ENCODE results near the gene THBS2.
"Not testable (repeated sequence)": the region's sequence is repeated elsewhere in the genome, so short reads cannot be mapped to it uniquely, and the experiment has no call there.

Gene THBS2

DNA sequence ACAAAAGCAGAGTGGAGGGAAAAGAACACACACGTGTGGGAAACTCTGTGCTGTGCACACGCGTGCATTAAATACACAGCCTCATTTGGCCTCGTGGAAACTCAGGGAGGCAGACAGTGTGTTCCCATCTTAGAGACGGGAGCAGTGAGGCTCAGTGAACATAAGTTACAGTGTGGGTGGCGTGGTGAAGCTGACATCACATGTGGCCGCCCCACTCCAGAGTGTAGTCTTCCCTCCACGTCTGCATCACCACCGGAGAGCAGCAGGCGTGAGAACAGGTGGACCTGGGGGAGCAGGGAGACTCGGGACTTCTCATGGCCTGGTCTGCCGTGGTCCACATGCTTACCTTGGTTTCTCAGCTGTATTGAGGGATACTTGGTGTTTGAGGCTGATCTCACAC, 51.7 kb downstream of the THBS2 start:
- Histone ChIP-seq H4K20me1 (ENCODE audit: insufficient read depth) (no peaks in the 10 kb centered on the region), H3K27ac (no peak overlapping the region), H3K79me2 (ENCODE audit: insufficient read depth, low read depth) (no peaks in the 10 kb centered on the region), H3K27me3 (ENCODE audit: insufficient read depth, low read depth) (no peaks in the 10 kb centered on the region), H3K9ac (no peak overlapping the region), H2AFZ (ENCODE audit: low read depth) (no peak overlapping the region), H3K4me1 (ENCODE audit: low read depth, poor library complexity, severe bottlenecking) (no peaks in the 10 kb centered on the region), H3K36me3 (ENCODE audit: insufficient read depth) (no peaks in the 10 kb centered on the region), H3K4me3 (IDR thresholded peaks at IDR 0.05; ENCODE audit: insufficient read depth, low read depth, low read length) (no peak overlapping the region), H3K4me2 (no peak overlapping the region)
- TF ChIP-seq, protein P1, sequence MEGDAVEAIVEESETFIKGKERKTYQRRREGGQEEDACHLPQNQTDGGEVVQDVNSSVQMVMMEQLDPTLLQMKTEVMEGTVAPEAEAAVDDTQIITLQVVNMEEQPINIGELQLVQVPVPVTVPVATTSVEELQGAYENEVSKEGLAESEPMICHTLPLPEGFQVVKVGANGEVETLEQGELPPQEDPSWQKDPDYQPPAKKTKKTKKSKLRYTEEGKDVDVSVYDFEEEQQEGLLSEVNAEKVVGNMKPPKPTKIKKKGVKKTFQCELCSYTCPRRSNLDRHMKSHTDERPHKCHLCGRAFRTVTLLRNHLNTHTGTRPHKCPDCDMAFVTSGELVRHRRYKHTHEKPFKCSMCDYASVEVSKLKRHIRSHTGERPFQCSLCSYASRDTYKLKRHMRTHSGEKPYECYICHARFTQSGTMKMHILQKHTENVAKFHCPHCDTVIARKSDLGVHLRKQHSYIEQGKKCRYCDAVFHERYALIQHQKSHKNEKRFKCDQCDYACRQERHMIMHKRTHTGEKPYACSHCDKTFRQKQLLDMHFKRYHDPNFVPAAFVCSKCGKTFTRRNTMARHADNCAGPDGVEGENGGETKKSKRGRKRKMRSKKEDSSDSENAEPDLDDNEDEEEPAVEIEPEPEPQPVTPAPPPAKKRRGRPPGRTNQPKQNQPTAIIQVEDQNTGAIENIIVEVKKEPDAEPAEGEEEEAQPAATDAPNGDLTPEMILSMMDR (conservative IDR thresholded peaks at IDR 0.05; ENCODE audit: low read depth, low read length), result no peak

DNA sequence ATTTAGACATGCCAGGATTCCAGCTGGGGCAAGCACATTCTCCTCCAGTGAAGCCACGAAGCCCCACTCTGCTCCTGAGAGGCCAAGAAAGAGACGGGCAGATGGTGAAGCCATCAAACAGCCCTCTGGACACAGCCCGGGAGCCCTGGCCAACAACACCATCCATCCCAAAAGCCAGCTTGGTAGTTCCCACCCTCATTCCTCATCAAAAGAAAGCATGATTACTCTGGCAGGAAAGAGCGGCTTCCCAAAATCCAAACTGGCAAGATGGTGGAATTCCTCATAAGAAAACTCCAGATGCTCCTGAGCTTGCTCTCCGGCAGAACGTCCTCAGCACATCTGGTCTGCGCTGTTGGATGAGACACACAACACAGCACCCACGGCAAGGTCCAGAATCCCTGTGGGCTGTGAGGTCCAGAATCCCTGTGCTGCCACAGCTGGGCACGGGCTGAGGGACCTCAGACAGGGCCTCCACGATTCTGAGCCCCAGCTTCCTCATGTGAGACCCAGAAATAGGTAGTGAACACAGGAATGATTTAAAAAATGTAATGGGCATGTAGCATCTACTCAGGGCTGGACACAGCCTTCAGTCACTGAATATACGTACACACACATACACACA, 52.6 kb downstream of the THBS2 start:
- Histone ChIP-seq H3K27ac (no peak overlapping the region), H3K27me3 (ENCODE audit: insufficient read depth, low read depth) (no peaks in the 10 kb centered on the region), H3K4me1 (ENCODE audit: low read depth, poor library complexity, severe bottlenecking) (no peaks in the 10 kb centered on the region), H2AFZ (ENCODE audit: low read depth) (no peak overlapping the region), H3K4me3 (IDR thresholded peaks at IDR 0.05; ENCODE audit: insufficient read depth, low read depth, low read length) (no peak overlapping the region), H4K20me1 (ENCODE audit: insufficient read depth) (no peaks in the 10 kb centered on the region), H3K4me2 (no peak overlapping the region), H3K9ac (no peak overlapping the region), H3K79me2 (ENCODE audit: insufficient read depth, low read depth) (no peaks in the 10 kb centered on the region), H3K36me3 (ENCODE audit: insufficient read depth) (no peaks in the 10 kb centered on the region)
- TF ChIP-seq, protein P1 (conservative IDR thresholded peaks at IDR 0.05; ENCODE audit: low read depth, low read length), result no peak

DNA sequence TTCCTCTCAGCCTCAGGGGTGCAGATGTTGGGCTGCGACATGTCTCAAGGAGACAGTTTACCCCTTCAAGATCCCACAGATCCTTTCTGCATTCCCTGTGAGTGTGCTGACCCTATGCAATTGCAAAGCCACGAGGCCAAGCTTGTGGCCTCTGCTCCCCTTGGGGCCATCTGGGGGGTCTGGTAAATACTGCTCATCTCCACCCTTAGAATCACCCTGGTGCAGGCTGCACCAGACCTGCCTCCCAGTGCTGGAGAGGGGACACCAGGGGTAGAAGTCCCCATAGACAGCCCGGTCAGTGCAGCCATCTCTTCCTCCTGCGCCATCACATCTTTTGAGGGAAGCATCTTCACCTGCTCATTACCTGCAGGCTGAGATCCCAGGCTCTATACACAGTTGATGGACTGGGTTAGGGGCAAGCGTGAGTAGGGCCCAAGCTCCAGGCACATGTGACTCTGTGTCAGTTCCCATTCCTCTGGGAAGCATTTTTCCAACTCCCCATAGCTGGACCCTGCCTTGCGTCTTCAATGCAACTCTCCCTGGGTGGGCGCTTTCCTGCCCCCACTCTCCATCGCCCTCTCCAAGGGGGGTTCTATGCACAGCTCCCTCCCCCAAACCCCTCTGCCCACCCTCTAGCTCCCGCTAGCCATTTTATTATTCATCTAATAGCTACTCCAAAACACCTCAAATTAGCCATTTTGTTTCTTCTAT, 53.9 kb downstream of the THBS2 start:
- H2AFZ ChIP-seq (ENCODE audit: low read depth), result no peak overlapping the region
- TF ChIP-seq, protein P1 (conservative IDR thresholded peaks at IDR 0.05; ENCODE audit: low read depth, low read length), result no peak
- no peaks in the 10 kb centered on the region for H3K4me1 ChIP-seq (ENCODE audit: low read depth, poor library complexity, severe bottlenecking)
- H3K27me3 ChIP-seq (ENCODE audit: insufficient read depth, low read depth), result no peaks in the 10 kb centered on the region
- no peaks in the 10 kb centered on the region for H3K79me2 ChIP-seq (ENCODE audit: insufficient read depth, low read depth)
- H3K4me2 ChIP-seq, result no peak overlapping the region
- H3K4me3 ChIP-seq (IDR thresholded peaks at IDR 0.05; ENCODE audit: insufficient read depth, low read depth, low read length), result no peak overlapping the region
- H4K20me1 ChIP-seq (ENCODE audit: insufficient read depth), result no peaks in the 10 kb centered on the region
- H3K27ac ChIP-seq, result no peak overlapping the region
- H3K36me3 ChIP-seq (ENCODE audit: insufficient read depth), result no peaks in the 10 kb centered on the region
- no peak overlapping the region for H3K9ac ChIP-seq

DNA sequence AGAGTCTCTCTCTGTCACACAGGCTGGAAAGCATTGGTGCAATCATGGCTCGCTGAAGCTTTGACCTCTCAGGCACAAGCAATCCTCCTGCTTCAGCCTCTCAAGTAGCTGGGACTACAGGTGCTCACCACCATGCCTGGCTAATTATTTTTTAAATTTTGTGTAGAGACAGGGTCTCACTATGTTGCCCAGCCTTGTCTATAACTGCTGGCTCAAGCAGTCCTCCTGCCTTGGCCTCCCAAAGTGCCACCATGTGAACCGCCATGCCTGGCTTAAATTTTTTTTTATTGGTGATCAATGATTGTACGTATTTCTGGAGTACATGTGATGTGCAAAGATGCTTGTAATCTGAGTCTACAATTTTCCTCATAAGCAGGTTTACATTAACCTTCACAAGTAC, 54.8 kb downstream of the THBS2 start:
- Histone ChIP-seq H3K4me1 (ENCODE audit: low read depth, poor library complexity, severe bottlenecking) (no peaks in the 10 kb centered on the region), H3K36me3 (ENCODE audit: insufficient read depth) (no peaks in the 10 kb centered on the region), H3K4me3 (IDR thresholded peaks at IDR 0.05; ENCODE audit: insufficient read depth, low read depth, low read length) (no peak overlapping the region), H3K4me2 (no peak overlapping the region), H3K27ac (no peak overlapping the region), H4K20me1 (ENCODE audit: insufficient read depth) (no peaks in the 10 kb centered on the region), H3K27me3 (ENCODE audit: insufficient read depth, low read depth) (no peaks in the 10 kb centered on the region), H2AFZ (ENCODE audit: low read depth) (no peak overlapping the region), H3K9ac (no peak overlapping the region), H3K79me2 (ENCODE audit: insufficient read depth, low read depth) (no peaks in the 10 kb centered on the region)
- TF ChIP-seq, protein P1 (conservative IDR thresholded peaks at IDR 0.05; ENCODE audit: low read depth, low read length), result no peak

DNA sequence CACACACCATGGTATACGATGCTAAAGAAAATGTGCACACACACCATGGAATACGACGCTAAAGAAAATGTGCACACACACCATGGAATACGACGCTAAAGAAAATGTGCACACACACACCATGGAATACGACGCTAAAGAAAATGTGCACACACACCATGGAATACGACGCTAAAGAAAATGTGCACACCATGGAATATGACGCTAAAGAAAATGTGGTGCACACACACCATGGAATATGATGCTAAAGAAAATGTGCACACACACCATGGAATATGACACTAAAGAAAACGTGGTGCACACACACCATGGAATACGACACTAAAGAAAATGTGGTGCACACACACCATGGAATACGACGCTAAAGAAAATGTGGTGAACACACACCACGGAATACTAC, 55.7 kb downstream of the THBS2 start:
- H3K4me2 ChIP-seq; H4K20me1 ChIP-seq (ENCODE audit: insufficient read depth): not testable (repeated sequence)

DNA sequence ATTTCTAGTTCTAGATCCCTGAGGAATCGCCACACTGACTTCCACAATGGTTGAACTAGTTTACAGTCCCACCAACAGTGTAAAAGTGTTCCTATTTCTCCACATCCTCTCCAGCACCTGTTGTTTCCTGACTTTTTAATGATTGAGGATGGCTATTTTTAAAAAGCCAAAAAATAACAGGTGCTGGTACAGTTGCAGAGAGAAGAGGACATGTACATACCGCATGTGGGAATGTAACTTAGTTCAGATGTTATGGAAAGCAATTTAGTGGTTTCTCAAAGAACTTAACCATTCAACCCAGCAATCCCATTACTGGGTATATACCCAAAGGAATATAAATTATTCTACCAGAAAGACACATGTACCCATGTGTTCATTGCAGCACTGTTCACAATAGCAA, 57.4 kb downstream of the THBS2 start:
- H2AFZ ChIP-seq (ENCODE audit: low read depth); H4K20me1 ChIP-seq (ENCODE audit: insufficient read depth); H3K36me3 ChIP-seq (ENCODE audit: insufficient read depth); H3K4me1 ChIP-seq (ENCODE audit: low read depth, poor library complexity, severe bottlenecking); H3K27ac ChIP-seq; H3K9ac ChIP-seq; H3K4me3 ChIP-seq (IDR thresholded peaks at IDR 0.05; ENCODE audit: insufficient read depth, low read depth, low read length); H3K4me2 ChIP-seq; H3K27me3 ChIP-seq (ENCODE audit: insufficient read depth, low read depth); H3K79me2 ChIP-seq (ENCODE audit: insufficient read depth, low read depth): not testable (repeated sequence)

More for the DNA sequence above, 55.7 kb downstream of the THBS2 start:
- H3K36me3 ChIP-seq (ENCODE audit: insufficient read depth); H3K79me2 ChIP-seq (ENCODE audit: insufficient read depth, low read depth); H2AFZ ChIP-seq (ENCODE audit: low read depth); H3K9ac ChIP-seq; H3K4me1 ChIP-seq (ENCODE audit: low read depth, poor library complexity, severe bottlenecking); H3K4me3 ChIP-seq (IDR thresholded peaks at IDR 0.05; ENCODE audit: insufficient read depth, low read depth, low read length); H3K27ac ChIP-seq; H3K27me3 ChIP-seq (ENCODE audit: insufficient read depth, low read depth): not testable (repeated sequence)
